DND-41 (cell line): ENCODE results near the gene GPHN.

Experiments
- ATAC-seq: fragments of 200-7000 bp; cut with Tn5 transposase; 3 replicates; pipeline ENCODE4 v1.9.1; 2021; ENCODE audit warnings: low read depth; ENCODE audit not compliant: insufficient read depth
- DNase-seq: peaks from one replicate; pipeline ENCODE4 v3.0.0-alpha.2; 2020
- H2AFZ ChIP-seq: 2 replicates; pipeline ENCODE4 v1.6.0; 2012; ENCODE audit warnings: low read depth, low read length
- H3K27ac ChIP-seq: 2 replicates; pipeline ENCODE4 v1.5.1; 2012; ENCODE audit warnings: low read length, inconsistent platforms
- H3K27me3 ChIP-seq: fragments of 200-600 bp; sonication (generic); 2 replicates; pipeline ENCODE4 v1.6.0; 2012; ENCODE audit warnings: low read length, mild to moderate bottlenecking, inconsistent platforms; ENCODE audit not compliant: insufficient read depth, poor library complexity
- H3K36me3 ChIP-seq: 2 replicates; pipeline ENCODE4 v1.5.1; 2012; ENCODE audit warnings: low read length, inconsistent platforms; ENCODE audit not compliant: insufficient read depth
- H3K4me1 ChIP-seq: 2 replicates; pipeline ENCODE4 v1.5.1; 2012; ENCODE audit warnings: mild to moderate bottlenecking, low read length; ENCODE audit not compliant: insufficient read depth
- H3K4me2 ChIP-seq: 2 replicates; pipeline ENCODE4 v1.6.0; 2012; ENCODE audit warnings: mild to moderate bottlenecking, moderate library complexity, low read length, inconsistent platforms; ENCODE audit not compliant: insufficient read depth
- H3K4me3 ChIP-seq, 2 experiments: fragments of 200-600 bp in 1 of 2; shearing (Covaris generic) in 1 of 2; 2 replicates each; pipeline ENCODE4 v1.5.1; 2012 to 2016; ENCODE audit warnings: inconsistent platforms in 2 of 2, low read length in 2 of 2, mild to moderate bottlenecking in 2 of 2, low read depth in 1 of 2, moderate library complexity in 1 of 2
- H3K79me2 ChIP-seq: 2 replicates; pipeline ENCODE4 v1.6.0; 2012; ENCODE audit warnings: low read length, inconsistent platforms; ENCODE audit not compliant: insufficient read depth
- H3K9ac ChIP-seq: 2 replicates; pipeline ENCODE4 v1.6.0; 2012; ENCODE audit warnings: low read depth, mild to moderate bottlenecking, inconsistent platforms, low read length, moderate library complexity
- H3K9me3 ChIP-seq: 2 replicates; pipeline ENCODE4 v1.5.1; 2012; ENCODE audit warnings: low read length, moderate library complexity, mild to moderate bottlenecking, inconsistent platforms; ENCODE audit not compliant: insufficient read depth, severe bottlenecking
- H4K20me1 ChIP-seq: 2 replicates; pipeline ENCODE4 v1.6.0; 2012; ENCODE audit warnings: low read length; ENCODE audit not compliant: insufficient read depth
- EZH2 ChIP-seq: IDR thresholded peaks from 3 replicates; pipeline ENCODE4 v1.6.1; 2012; ENCODE audit warnings: borderline replicate concordance, low read depth, mild to moderate bottlenecking, moderate library complexity, low read length, inconsistent platforms; ENCODE audit not compliant: severe bottlenecking
- TF ChIP-seq, protein P1 (sequence below): IDR thresholded peaks from 2 replicates; pipeline ENCODE4 v1.5.1; 2012; ENCODE audit warnings: borderline replicate concordance, low read length, moderate library complexity, mild to moderate bottlenecking; ENCODE audit not compliant: poor library complexity, severe bottlenecking; ENCODE audit errors: extremely low read depth

GPHN gene

GRCh38 chr14:66490143-66491111 lies 17.5 kb upstream of the GPHN start:
- no peak overlapping the region for H3K4me3 ChIP-seq

DNA sequence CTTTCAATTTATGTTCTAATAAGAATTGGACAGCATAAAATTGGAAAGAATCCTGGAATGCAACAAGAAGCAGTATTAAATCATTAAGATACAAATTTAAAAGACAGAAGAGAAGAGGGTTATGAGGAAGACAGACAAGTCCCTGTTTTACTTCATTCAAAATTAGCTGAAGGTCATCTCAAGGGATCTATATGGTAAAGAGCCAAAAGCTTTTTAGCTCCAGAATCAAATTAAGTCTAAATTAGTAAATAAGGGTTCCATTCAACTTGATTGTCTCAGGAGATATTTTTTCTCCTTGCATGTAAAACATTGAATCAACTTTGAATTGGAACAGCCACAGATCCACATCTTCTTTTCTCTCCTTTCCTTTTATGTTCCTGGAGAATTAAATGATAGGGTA lies 14.2 kb upstream of the GPHN start:
- Histone ChIP-seq H4K20me1 (no peaks in the 10 kb centered on the region), H3K9ac (no peak overlapping the region), H3K27ac (no peak overlapping the region), H3K36me3 (no peaks in the 10 kb centered on the region), H3K4me3 (no peak overlapping the region), H3K27me3 (no peaks in the 10 kb centered on the region), H2AFZ (no peak overlapping the region), H3K4me1 (peaks cover 15% of the 10 kb centered on the region), H3K4me2 (no peak overlapping the region), H3K9me3 (no peaks in the 10 kb centered on the region), H3K79me2 (no peaks in the 10 kb centered on the region)
- DNase-seq: no peak
- no peak for TF ChIP-seq EZH2
- TF ChIP-seq, protein P1, sequence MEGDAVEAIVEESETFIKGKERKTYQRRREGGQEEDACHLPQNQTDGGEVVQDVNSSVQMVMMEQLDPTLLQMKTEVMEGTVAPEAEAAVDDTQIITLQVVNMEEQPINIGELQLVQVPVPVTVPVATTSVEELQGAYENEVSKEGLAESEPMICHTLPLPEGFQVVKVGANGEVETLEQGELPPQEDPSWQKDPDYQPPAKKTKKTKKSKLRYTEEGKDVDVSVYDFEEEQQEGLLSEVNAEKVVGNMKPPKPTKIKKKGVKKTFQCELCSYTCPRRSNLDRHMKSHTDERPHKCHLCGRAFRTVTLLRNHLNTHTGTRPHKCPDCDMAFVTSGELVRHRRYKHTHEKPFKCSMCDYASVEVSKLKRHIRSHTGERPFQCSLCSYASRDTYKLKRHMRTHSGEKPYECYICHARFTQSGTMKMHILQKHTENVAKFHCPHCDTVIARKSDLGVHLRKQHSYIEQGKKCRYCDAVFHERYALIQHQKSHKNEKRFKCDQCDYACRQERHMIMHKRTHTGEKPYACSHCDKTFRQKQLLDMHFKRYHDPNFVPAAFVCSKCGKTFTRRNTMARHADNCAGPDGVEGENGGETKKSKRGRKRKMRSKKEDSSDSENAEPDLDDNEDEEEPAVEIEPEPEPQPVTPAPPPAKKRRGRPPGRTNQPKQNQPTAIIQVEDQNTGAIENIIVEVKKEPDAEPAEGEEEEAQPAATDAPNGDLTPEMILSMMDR: no peak
- no peak for ATAC-seq

More at GRCh38 chr14:66490143-66491111, 17.5 kb upstream of the GPHN start:
- Histone ChIP-seq H3K36me3 (no peaks in the 10 kb centered on the region), H3K4me2 (no peak overlapping the region), H3K27me3 (no peaks in the 10 kb centered on the region), H3K4me1 (no peaks in the 10 kb centered on the region), H4K20me1 (no peaks in the 10 kb centered on the region), H3K79me2 (no peaks in the 10 kb centered on the region), H3K27ac (no peak overlapping the region), H3K9me3 (no peaks in the 10 kb centered on the region), H2AFZ (no peak overlapping the region), H3K9ac (no peak overlapping the region)
- TF ChIP-seq, protein P1: no peak
- no peak for TF ChIP-seq EZH2
- no peak for DNase-seq
- no peak for ATAC-seq

- Histone ChIP-seq H2AFZ (no peak overlapping the region), H3K27me3 (no peaks in the 10 kb centered on the region), H3K79me2 (no peaks in the 10 kb centered on the region), H3K4me3 (no peak overlapping the region), H3K27ac (no peak overlapping the region), H3K4me2 (peak overlapping the region; percentile 24; the same call in 1 of the 2 replicates), H3K4me1 (peaks cover 15% of the 10 kb centered on the region), H3K9me3 (no peaks in the 10 kb centered on the region), H4K20me1 (no peaks in the 10 kb centered on the region), H3K9ac (no peak overlapping the region), H3K36me3 (no peaks in the 10 kb centered on the region)
- no peak for TF ChIP-seq EZH2
- TF ChIP-seq, protein P1: peak; percentile 83
- ATAC-seq (peak; percentile 98), DNase-seq (peak; percentile 48)
Measured at GRCh38 chr14:66495218-66496098, 12.5 kb upstream of the GPHN start.
